ENCODE data around the gene AP2B1.

DNA sequence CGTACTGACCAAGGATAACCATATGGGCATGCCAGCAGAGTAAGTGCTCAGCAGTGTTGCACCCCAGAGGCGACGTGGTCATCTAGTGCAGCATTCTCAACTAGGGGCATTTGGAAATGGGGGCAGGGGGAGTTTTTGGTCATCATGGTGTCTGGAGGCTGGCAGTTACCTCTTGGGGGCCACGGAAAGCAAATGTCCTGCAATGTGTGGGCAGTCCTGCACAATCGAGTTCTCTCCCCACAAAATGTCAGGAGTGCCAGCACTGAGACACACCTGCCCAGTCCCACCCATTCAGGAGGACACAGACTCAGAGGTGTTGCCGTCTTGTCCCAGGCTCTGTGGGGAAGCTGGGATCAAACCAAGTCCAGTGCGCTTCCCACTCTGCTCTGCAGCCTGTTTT is 147.3 kb downstream of the AP2B1 start:
- TF ChIP-seq, protein P1, sequence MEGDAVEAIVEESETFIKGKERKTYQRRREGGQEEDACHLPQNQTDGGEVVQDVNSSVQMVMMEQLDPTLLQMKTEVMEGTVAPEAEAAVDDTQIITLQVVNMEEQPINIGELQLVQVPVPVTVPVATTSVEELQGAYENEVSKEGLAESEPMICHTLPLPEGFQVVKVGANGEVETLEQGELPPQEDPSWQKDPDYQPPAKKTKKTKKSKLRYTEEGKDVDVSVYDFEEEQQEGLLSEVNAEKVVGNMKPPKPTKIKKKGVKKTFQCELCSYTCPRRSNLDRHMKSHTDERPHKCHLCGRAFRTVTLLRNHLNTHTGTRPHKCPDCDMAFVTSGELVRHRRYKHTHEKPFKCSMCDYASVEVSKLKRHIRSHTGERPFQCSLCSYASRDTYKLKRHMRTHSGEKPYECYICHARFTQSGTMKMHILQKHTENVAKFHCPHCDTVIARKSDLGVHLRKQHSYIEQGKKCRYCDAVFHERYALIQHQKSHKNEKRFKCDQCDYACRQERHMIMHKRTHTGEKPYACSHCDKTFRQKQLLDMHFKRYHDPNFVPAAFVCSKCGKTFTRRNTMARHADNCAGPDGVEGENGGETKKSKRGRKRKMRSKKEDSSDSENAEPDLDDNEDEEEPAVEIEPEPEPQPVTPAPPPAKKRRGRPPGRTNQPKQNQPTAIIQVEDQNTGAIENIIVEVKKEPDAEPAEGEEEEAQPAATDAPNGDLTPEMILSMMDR (conservative IDR thresholded peaks at IDR 0.05; ENCODE audit: low read length), result no peak
- no peak for TF ChIP-seq EZH2phosphoT487 (IDR thresholded peaks at IDR 0.05; ENCODE audit: borderline replicate concordance, low read depth, low read length)
